ENCODE measurements around the gene SERHL2.
A peak's percentile ranks its signal among the peaks of the same experiment; 100 is the strongest.

SERHL2 gene

DNA sequence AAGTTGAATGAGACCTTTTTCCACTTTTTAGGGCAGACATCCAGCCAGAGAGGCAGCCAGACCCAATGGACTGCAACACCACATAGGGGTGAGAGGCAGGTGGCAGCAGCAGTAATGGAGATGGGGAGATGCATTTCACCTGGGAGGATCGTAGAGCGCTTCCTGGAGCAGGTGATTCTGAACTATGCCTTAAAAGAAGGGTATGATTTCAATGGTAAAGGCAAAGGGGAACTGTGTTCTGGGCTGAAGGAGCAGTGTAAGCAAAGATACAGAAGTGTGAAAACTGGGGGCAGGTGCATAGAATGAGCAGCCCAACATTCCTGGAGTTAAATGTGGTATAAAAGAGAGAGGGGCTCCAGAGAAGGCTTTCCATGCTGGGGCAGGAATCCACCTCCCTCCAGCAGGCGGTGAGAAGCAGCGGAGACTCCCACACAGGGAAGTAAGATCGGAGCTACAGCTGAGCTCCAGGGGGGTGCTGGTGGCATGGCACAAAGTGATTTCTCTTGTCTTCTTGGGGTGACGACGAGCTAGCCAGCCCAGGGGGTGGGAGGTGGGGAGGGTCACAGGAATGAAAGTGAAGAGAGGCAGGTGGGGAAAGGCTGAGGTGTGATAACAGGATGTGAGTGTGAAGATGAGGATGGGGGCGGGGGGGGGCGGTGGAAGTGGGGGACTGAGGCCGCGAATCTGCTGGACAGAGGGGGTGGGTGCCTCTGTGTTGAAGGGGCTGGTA, 4.3 kb upstream of the SERHL2 start:
- TF ChIP-seq, protein P1, sequence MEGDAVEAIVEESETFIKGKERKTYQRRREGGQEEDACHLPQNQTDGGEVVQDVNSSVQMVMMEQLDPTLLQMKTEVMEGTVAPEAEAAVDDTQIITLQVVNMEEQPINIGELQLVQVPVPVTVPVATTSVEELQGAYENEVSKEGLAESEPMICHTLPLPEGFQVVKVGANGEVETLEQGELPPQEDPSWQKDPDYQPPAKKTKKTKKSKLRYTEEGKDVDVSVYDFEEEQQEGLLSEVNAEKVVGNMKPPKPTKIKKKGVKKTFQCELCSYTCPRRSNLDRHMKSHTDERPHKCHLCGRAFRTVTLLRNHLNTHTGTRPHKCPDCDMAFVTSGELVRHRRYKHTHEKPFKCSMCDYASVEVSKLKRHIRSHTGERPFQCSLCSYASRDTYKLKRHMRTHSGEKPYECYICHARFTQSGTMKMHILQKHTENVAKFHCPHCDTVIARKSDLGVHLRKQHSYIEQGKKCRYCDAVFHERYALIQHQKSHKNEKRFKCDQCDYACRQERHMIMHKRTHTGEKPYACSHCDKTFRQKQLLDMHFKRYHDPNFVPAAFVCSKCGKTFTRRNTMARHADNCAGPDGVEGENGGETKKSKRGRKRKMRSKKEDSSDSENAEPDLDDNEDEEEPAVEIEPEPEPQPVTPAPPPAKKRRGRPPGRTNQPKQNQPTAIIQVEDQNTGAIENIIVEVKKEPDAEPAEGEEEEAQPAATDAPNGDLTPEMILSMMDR (IDR thresholded peaks at IDR 0.05) = no peak

DNA sequence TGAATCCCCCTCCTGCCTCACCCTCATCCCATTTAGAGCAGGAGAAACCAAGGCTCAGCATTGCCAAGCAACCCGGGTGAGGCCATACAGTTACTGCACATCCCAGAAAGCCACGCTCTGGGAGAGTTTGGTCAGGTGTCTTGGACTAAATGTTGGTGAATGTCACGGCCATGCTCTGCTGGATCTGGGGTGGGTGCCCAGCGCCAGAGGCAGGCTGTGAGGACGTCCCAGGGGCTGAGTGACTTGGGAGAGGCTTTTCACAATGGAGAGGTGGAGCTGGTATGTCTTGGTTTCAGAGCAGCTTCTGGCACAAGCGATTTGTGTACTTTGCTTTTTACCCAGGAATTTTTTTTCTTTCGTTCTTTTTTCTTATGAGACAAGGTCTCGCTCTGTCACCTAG, 6.6 kb downstream of the SERHL2 start:
- TF ChIP-seq, protein P1 (IDR thresholded peaks at IDR 0.05) = no peak

DNA sequence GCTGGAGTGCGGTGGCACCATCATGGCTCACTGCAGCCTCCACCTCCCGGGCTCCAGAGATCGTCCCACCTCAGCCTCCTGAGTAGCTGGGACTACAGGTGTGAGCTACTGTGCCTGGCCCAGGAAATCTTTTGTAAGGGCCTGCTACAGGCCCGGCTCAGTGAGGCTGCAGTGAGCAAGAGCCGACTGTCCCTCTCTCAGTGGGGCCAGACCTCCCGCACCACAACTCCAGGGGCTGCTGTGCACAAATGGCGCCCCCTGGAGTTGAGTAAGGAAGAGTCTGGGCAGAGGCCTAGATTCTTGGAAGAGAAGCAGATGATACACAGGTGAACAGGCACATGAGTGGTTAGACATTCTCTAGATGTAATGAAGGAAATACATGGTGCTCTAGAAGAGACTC, 7.0 kb downstream of the SERHL2 start:
- TF ChIP-seq, protein P1 (IDR thresholded peaks at IDR 0.05) = peak; percentile 57

DNA sequence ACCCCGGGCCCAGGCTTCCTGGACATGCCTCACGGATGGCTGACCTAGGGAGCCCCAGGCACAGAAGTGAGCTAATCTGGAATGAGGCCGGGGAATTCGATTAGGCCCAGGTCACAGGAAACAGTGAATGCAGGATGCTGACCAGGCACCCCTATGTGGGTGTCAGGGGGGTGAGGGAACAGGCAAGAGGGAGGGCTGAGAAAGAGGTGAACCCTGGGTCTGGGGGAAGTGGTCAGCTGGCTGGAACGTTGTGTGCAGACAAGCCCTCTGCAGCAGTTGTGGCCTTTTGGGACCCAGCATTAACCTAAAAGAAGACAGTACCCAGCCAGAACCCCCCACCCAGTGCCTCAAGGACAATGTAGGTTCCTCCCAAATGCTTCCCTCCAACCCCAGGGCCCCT, 8.1 kb downstream of the SERHL2 start:
- TF ChIP-seq, protein P1 (IDR thresholded peaks at IDR 0.05) = no peak

DNA sequence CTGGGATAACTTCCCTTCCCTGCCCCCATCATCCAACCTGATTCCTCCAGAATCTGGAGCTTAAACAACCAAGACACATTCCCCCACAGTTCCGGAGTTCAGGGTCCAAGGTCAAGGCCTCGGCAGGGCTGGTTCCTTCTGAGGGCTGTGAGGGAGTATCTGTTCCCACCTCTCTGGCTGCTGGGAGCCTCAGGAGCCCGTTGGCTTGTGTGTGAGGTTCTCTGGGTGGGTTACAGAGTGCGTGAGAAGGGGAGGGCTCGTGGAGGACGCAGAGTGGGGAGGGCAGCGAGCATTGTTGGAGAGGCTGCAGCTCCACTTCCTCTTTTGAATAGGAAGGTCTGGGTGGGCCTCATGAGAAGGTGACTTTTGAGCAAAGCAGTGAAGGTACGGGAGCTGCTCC, 8.5 kb downstream of the SERHL2 start:
- TF ChIP-seq, protein P1 (IDR thresholded peaks at IDR 0.05) = no peak

DNA sequence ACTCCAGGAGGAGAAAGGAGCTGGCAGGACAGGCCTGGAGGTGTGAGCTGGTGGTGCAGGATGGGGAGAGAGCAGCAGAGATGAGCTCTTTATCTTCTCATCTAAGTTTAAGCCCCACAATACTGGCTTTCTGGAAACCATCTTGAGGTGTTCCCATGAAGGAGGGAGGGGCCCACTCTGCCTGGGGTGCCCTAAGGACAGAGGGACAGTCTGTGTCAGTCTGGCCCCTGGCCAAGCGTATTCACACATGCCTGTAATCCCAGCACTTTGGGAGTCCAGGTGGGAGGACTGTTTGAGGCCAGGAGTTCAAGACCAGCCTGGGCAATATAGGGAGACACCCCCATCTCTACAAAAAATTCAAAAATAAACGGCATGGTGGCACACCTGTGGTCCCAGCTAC, 8.9 kb downstream of the SERHL2 start:
- TF ChIP-seq, protein P1 (IDR thresholded peaks at IDR 0.05) = no peak

DNA sequence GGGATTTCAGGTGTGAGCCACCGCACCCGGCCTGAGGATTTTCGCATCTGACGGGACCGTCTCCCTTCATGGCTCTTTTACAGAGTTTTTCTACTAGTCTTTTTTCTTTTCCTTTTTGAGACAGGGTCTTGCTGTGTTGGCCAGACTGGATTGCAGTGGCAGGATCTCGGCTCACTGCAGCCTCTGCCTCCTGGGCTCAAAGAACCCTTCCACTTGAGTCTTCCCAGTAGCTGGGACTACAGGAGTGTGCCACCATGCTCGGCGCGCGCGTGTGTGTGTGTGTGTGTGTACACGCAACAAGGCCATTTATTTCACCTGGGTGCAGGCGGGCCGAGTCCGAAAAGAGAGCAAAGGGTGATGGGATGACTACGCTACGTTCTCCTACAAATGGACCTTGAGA, 10.9 kb downstream of the SERHL2 start:
- TF ChIP-seq, protein P1 (IDR thresholded peaks at IDR 0.05) = no peak

DNA sequence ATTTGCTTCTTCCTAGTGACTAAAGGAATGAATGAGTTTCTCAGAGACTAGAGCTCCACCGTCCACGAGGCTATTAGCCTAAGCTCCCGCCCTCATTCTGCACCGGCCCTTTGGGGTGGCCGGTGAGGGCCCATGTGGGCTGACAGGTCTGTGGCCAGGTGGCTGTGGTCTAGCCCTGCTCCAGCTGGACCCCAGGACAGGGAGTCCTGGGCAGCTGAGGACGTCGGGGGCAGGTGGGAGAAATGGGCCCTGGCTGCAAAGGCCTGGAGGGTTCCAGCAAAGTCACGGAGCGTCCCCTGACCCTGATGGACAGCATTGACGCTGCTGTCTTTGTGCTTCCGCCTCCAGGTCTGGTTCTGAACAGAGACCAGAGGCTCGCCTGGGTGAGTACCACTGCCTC, 12.2 kb downstream of the SERHL2 start:
- TF ChIP-seq, protein P1 (IDR thresholded peaks at IDR 0.05) = no peak
